AG09319 (cell line): ENCODE measurements around the gene TEX2.

ENCODE experiments used
- DNase-seq: peaks from one replicate; pipeline ENCODE4 v3.0.0-alpha.2; 2010; ENCODE audit warnings: low read depth; ENCODE audit errors: extremely low read depth
- TF ChIP-seq, protein P1 (sequence below): IDR thresholded peaks from 2 replicates; pipeline ENCODE4 v1.5.1; 2011; ENCODE audit warnings: low read depth, mild to moderate bottlenecking, inconsistent platforms, low read length, moderate library complexity

Gene TEX2

GRCh38 chr17:64154313-64154695 is 108.8 kb downstream of the TEX2 start:
- TF ChIP-seq, protein P1, sequence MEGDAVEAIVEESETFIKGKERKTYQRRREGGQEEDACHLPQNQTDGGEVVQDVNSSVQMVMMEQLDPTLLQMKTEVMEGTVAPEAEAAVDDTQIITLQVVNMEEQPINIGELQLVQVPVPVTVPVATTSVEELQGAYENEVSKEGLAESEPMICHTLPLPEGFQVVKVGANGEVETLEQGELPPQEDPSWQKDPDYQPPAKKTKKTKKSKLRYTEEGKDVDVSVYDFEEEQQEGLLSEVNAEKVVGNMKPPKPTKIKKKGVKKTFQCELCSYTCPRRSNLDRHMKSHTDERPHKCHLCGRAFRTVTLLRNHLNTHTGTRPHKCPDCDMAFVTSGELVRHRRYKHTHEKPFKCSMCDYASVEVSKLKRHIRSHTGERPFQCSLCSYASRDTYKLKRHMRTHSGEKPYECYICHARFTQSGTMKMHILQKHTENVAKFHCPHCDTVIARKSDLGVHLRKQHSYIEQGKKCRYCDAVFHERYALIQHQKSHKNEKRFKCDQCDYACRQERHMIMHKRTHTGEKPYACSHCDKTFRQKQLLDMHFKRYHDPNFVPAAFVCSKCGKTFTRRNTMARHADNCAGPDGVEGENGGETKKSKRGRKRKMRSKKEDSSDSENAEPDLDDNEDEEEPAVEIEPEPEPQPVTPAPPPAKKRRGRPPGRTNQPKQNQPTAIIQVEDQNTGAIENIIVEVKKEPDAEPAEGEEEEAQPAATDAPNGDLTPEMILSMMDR, result no peak
- no peak for DNase-seq

- TF ChIP-seq, protein P1, result no peak
- no peak for DNase-seq
Observed at GRCh38 chr17:64153565-64154312, 109.3 kb downstream of the TEX2 start.

DNA sequence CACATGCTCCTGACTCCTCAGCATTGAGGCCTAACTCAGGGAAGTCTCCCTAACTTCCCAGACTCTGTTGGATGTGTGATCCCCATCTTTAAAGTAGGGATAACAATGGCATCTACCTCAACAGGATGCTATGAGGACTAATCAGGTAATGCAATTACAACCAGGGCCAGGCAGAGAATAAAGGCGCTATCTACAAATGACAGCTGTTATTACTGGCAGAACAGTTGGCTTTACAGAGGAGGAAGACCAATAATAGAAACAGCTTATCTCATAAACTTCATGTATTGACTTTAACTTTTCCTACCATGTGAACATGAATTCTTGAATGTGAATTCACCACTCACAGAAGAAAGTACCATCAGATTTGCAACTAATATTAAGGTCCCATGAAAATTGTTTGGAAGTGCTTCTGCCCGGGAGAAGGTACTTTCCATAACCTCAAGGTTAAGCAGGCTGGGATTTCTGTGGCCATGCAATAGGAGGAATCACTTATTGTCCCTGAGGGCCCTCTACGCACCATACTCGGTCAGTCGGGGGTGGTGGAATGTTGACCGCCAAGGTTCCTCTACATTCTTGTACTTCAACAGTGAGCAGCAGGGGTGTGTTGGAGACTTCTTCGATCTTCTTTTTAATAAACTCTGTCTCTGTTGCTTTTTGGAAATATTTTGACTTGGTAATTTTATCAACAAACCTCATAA is 110.5 kb downstream of the TEX2 start:
- TF ChIP-seq, protein P1, result no peak
- DNase-seq, result no peak

GRCh38 chr17:64151016-64151368 is 112.1 kb downstream of the TEX2 start:
- DNase-seq, result no peak
- TF ChIP-seq, protein P1, result no peak

GRCh38 chr17:64150237-64151015 is 112.6 kb downstream of the TEX2 start:
- TF ChIP-seq, protein P1, result no peak
- DNase-seq, result no peak

DNA sequence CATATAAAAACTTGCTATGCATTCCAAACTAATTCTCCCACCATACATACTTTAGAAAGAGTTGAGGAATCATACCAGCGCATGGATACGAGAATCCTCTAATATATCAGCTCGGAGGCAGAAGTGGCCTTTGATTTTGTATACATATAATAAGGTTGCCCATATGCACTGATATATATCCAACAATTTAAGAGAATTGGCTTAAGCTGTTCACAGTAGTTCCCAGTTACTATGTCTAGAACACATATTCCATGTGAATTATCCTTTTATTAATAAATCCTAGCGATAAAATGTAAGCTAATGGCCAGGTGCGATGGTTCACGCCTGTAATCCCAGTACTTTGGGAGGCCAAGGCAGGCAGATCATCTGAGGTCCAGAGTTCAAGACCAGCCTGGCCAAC is 113.9 kb downstream of the TEX2 start:
- DNase-seq, result no peak
- TF ChIP-seq, protein P1, result no peak

DNA sequence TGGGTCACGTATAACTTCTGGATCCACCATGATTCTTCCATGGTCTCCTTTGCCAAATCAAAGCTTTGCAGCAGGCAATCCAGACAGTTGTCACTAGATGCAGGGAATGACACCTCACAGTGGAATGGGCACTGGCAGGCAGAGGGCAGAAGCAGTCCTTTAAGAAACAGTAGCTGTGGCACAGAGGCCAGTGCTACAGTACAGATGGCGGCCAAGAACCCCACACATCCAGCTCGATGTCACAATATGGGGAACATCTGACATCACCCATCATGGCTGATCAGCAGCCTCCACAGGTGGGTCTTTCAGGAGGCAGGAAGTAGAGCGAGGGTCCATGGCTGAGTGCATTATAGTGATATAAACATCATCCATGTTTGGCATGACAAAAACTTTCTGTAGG is 114.4 kb downstream of the TEX2 start:
- no peak for DNase-seq
- TF ChIP-seq, protein P1, result no peak
